Measurements from ENCODE around the gene FKBP2.

FKBP2 gene

DNA sequence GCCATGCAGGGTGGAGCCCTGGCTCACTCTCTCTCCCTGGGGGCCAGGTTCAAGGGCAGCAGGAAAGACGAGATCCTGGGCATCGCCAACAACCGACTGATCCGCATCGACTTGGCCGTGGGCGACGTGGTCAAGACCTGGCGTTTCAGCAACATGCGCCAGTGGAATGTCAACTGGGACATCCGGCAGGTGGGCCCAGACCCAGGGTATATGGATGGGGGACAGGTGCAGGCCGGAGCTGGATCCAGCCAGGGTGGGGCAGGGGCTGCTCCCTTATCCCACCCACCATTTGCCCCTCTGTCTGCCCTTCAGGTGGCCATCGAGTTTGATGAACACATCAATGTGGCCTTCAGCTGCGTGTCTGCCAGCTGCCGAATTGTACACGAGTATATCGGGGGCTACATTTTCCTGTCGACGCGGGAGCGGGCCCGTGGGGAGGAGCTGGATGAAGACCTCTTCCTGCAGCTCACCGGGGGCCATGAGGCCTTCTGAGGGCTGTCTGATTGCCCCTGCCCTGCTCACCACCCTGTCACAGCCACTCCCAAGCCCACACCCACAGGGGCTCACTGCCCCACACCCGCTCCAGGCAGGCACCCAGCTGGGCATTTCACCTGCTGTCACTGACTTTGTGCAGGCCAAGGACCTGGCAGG lies 17.8 kb upstream of the FKBP2 start:
- DNase-seq (ENCODE audit: low read depth): no peak
- H3K4me3 ChIP-seq (ENCODE audit: control insufficient read depth, low read depth, low read length): no peak overlapping the region
- no peak for TF ChIP-seq CTCF (IDR thresholded peaks at IDR 0.05; ENCODE audit: control insufficient read depth, insufficient read depth, low read depth, low read length, missing control alignments)

DNA sequence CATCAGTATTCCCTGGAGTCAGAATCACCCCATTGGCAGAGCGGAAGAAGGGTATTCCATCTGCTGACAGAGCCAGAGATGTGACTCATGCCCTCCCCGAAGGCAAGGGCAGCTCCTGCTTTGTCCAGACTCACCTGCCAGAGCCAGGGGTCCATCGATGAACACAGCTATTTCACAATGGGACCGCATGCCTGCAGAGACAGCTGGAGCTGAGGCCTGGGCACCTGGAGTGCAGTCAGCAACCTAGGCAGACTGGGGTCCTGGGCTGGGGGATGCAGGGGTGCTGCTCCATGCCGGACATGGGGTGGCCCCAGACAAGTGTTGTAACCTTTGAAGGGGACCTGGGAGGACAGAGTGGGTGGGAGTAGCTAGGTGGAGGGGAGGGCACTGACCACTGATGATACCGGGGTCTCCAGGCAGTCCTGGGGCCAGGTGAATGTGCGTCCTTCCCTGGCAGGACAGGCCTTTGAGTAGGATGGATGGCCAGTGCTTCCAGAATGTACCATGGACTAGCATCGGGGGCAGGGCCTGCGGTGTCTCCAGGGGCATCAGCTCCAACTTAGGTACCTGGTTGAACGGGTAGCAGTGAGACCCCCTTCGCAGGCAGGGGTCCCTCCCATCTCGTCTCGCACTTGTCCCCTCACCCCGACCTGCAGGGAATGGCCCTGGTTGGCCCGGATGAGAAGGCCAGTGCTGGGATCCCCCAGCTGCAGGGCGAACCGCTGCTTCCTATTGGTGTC lies 16.6 kb upstream of the FKBP2 start:
- H3K4me3 ChIP-seq (ENCODE audit: control insufficient read depth, low read depth, low read length): no peak overlapping the region
- no peak for DNase-seq (ENCODE audit: low read depth)
- TF ChIP-seq CTCF (IDR thresholded peaks at IDR 0.05; ENCODE audit: control insufficient read depth, insufficient read depth, low read depth, low read length, missing control alignments): no peak

GRCh38 chr11:64224891-64225607 lies 15.8 kb upstream of the FKBP2 start:
- DNase-seq (ENCODE audit: low read depth): no peak
- TF ChIP-seq CTCF (IDR thresholded peaks at IDR 0.05; ENCODE audit: control insufficient read depth, insufficient read depth, low read depth, low read length, missing control alignments): no peak
- peak overlapping the region; percentile 87 for H3K4me3 ChIP-seq (ENCODE audit: control insufficient read depth, low read depth, low read length)

DNA sequence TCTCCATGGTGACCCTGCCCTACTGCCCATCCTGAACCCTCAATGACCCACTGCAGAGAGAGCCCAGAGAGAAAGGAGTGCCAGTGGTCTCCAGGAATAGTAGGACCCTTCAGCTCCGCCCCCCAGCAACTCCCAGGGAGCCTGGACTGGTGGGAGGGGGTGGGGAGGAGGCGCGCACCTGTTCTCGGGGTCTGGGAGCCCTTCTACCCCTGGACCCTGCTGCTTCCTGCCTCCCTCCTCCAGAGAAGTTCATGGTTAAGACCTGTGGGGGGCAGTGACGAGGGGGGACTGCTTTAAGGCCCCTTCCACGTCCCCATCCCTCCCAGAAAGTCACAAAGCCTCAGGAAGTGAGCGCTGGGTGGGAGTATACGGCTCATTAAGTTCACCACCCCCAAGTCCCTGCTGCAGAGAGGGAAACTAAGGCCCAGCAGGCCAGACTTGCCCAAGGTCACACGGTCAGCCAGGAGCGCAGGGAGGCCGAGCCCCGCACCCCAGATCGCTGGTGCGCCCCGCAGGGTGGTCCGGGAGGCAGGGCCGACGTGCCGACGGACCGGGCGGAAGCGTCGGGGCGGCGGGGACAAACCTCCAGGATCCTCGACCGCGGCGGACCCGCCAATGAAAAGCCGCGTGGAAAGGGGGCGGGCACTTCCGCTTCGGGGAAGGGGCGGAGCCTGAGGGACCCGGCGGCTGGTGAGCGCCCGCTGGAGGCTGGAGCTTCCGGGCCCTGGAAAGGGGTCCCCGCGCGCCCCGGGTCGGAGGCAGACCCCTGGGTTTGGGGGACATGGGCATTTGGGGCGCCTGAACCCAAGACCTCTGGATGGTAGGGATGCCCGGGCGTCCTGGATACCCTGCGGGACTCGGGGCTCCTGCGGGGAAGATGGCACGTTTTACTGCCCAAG lies 15.0 kb upstream of the FKBP2 start, which contains the start of the genes NUDT22 and TRPT1:
Gene NUDT22, plus strand, starts transcription at position 667 of the 899 bp plus-strand sequence. CDS start 379 bp downstream, outside the sequence.
Gene TRPT1, minus strand, starts transcription at position 579 of the 899 bp plus-strand sequence. Its CDS starts 326 bp downstream, at position 253.
- peak; percentile 38 for TF ChIP-seq CTCF (IDR thresholded peaks at IDR 0.05; ENCODE audit: control insufficient read depth, insufficient read depth, low read depth, low read length, missing control alignments)
- peak within 1 kb of the TSS; percentile 87 for H3K4me3 ChIP-seq (ENCODE audit: control insufficient read depth, low read depth, low read length)
- no peak for DNase-seq (ENCODE audit: low read depth)

GRCh38 chr11:64226507-64227051 lies 14.3 kb upstream of the FKBP2 start:
- no peak for DNase-seq (ENCODE audit: low read depth)
- TF ChIP-seq CTCF (IDR thresholded peaks at IDR 0.05; ENCODE audit: control insufficient read depth, insufficient read depth, low read depth, low read length, missing control alignments): no peak
- peak overlapping the region; percentile 87 for H3K4me3 ChIP-seq (ENCODE audit: control insufficient read depth, low read depth, low read length)
